HEK293 (cell line): ENCODE results near the gene ATPAF2.

ENCODE experiments used
- CTCF ChIA-PET: fragments of 350-600 bp; formaldehyde crosslinking; extraction: SDS; loops from one replicate; lab custom pipeline; 2021; ENCODE audit warnings: antibody characterized with exemption; lab: Yijun Ruan, JAX
- POLR2A ChIA-PET: fragments of 300-600 bp; formaldehyde crosslinking; extraction: SDS; loops from one replicate; lab custom pipeline; 2020; ENCODE audit warnings: antibody characterized with exemption, inconsistent platforms; lab: Yijun Ruan, JAX
- H3K27ac ChIP-seq: fragments of 200-500 bp; sonication (Bioruptor generic); 2 replicates; pipeline ENCODE4 v1.5.1; 2014; ENCODE audit warnings: low read depth, low read length, control low read depth, inconsistent platforms; ENCODE audit errors: extremely low read depth
- H3K36me3 ChIP-seq, 2 experiments: fragments of 200-500 bp in 1 of 2; sonication (Bioruptor generic) in 1 of 2; 1 replicate in 1 of 2; 2 replicates in 1 of 2; pipeline ENCODE4 v1.5.1; 2014 to 2017; ENCODE audit warnings: inconsistent platforms in 2 of 2, low read length in 2 of 2; ENCODE audit not compliant: control insufficient read depth in 2 of 2, insufficient read depth in 1 of 2
- H3K4me1 ChIP-seq: fragments of 200-500 bp; sonication (Bioruptor generic); 2 replicates; pipeline ENCODE4 v1.5.1; 2014; ENCODE audit warnings: mild to moderate bottlenecking, low read length, inconsistent platforms; ENCODE audit not compliant: control insufficient read depth, insufficient read depth
- H3K4me3 ChIP-seq: 2 replicates; pipeline ENCODE4 v1.5.1; 2011; ENCODE audit warnings: low read depth, mild to moderate bottlenecking, control low read depth, low read length, moderate library complexity
- H3K9me3 ChIP-seq: fragments of 200-500 bp; sonication (Bioruptor generic); 2 replicates; pipeline ENCODE4 v1.5.1; 2014; ENCODE audit warnings: low read depth, low read length, inconsistent platforms; ENCODE audit not compliant: control insufficient read depth, insufficient read depth
- HOXD13 ChIP-seq: sonication (generic); formaldehyde crosslinking; IDR thresholded peaks from 2 replicates; pipeline ENCODE4 v1.8.0; 2022; ENCODE audit warnings: missing genetic modification reagents, borderline replicate concordance
- PRDM1 ChIP-seq: fragments of 450-650 bp; formaldehyde crosslinking; IDR thresholded peaks from 2 replicates; pipeline ENCODE4; 2016; ENCODE audit warnings: missing biosample characterization, missing genetic modification characterization
- RBAK ChIP-seq: fragments of 450-650 bp; formaldehyde crosslinking; IDR thresholded peaks from 2 replicates; pipeline ENCODE4 v1.5.1; 2016; ENCODE audit warnings: missing biosample characterization, missing genetic modification characterization
- SCRT1 ChIP-seq: fragments of 450-650 bp; formaldehyde crosslinking; IDR thresholded peaks from 2 replicates; pipeline ENCODE4 v1.5.1; 2016; ENCODE audit warnings: missing biosample characterization, missing genetic modification characterization, borderline replicate concordance
- YY2 ChIP-seq: fragments of 450-650 bp; formaldehyde crosslinking; IDR thresholded peaks from 2 replicates; pipeline ENCODE4 v1.5.1; 2016; ENCODE audit warnings: missing biosample characterization, missing genetic modification characterization
- ZFHX2 ChIP-seq: fragments of 450-650 bp; formaldehyde crosslinking; conservative IDR thresholded peaks from 2 replicates; pipeline ENCODE4 v1.5.1; 2016; ENCODE audit warnings: missing biosample characterization, missing genetic modification characterization
- ZIC2 ChIP-seq: fragments of 450-650 bp; formaldehyde crosslinking; IDR thresholded peaks from 2 replicates; pipeline ENCODE4 v1.5.1; 2016; ENCODE audit warnings: missing biosample characterization, missing genetic modification characterization
- ZNF174 ChIP-seq: fragments of 450-650 bp; formaldehyde crosslinking; IDR thresholded peaks from 2 replicates; pipeline ENCODE4 v1.5.0; 2017; ENCODE audit warnings: missing biosample characterization, mild to moderate bottlenecking, missing genetic modification characterization
- ZNF239 ChIP-seq: fragments of 450-650 bp; formaldehyde crosslinking; IDR thresholded peaks from 2 replicates; pipeline ENCODE4 v1.5.1; 2016; ENCODE audit warnings: missing biosample characterization, missing genetic modification characterization
- ZNF274 ChIP-seq, 2 experiments: fragments of 200-500 bp in 1 of 2; fragments of 450-650 bp in 1 of 2; sonication (Bioruptor generic) in 1 of 2; formaldehyde crosslinking in 1 of 2; IDR thresholded peaks; 2 replicates each; pipeline versions ENCODE4 v1.5.1 to v1.6.1; 2014 to 2016; ENCODE audit warnings: borderline replicate concordance in 1 of 2, inconsistent platforms in 1 of 2, low read length in 1 of 2, missing biosample characterization in 1 of 2, missing genetic modification characterization in 1 of 2
- ZNF324 ChIP-seq: fragments of 450-650 bp; formaldehyde crosslinking; IDR thresholded peaks from 2 replicates; pipeline ENCODE4 v1.5.1; 2016; ENCODE audit warnings: missing biosample characterization, missing genetic modification characterization
- ZNF335 ChIP-seq: fragments of 450-650 bp; formaldehyde crosslinking; conservative IDR thresholded peaks from 2 replicates; pipeline ENCODE4 v1.5.1; 2016; ENCODE audit warnings: missing biosample characterization, missing genetic modification characterization
- ZNF37A ChIP-seq: fragments of 450-650 bp; IDR thresholded peaks from 2 replicates; pipeline ENCODE4 v1.5.1; 2018; ENCODE audit warnings: missing biosample characterization, missing genetic modification characterization
- ZNF544 ChIP-seq: fragments of 450-650 bp; formaldehyde crosslinking; IDR thresholded peaks from 2 replicates; pipeline ENCODE4 v1.5.0; 2017; ENCODE audit warnings: missing biosample characterization, missing genetic modification characterization
- TF ChIP-seq, protein P1 (sequence below): fragments of 450-650 bp; formaldehyde crosslinking; IDR thresholded peaks from 2 replicates; pipeline ENCODE4 v1.5.1; 2016; ENCODE audit warnings: missing biosample characterization, missing genetic modification characterization, borderline replicate concordance
- TF ChIP-seq, protein P2 (sequence below): fragments of 450-650 bp; formaldehyde crosslinking; IDR thresholded peaks from 2 replicates; pipeline ENCODE4 v1.5.1; 2017; ENCODE audit warnings: missing biosample characterization, missing genetic modification characterization
- TF ChIP-seq, protein P3 (sequence below): fragments of 450-650 bp; formaldehyde crosslinking; IDR thresholded peaks from 2 replicates; pipeline ENCODE4 v1.5.1; 2016; ENCODE audit warnings: missing biosample characterization, missing genetic modification characterization, low read depth

Gene ATPAF2

DNA sequence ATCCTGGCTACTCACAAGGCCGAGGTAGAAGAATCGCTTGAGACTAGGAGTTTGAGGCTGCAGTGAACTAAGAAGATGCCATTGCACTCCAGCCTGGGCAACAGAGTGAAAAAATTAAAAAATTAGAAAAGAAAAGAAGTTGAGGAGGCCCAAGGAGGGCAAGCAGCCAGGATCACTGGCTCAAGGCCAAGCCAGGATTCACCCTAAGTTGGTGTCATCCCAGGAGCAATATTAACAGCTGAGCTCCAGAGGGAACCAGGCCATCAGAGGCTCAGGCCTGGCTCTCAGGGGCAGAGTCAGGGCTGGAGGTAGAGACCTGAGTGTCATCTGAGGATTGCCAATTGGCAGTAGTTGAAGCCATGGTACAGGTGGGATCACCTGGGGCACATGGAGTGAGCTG lies 45.6 kb downstream of the ATPAF2 start:
- POLR2A ChIA-PET: no interaction called here
- CTCF ChIA-PET: interaction anchor here (1.2 to 1.6 kb wide), 2 partner anchors 10 to 102 kb away, joined by 3 to 6 read pairs; no protein-coding TSS in a partner anchor
- Histone ChIP-seq H3K36me3 (no peaks in the 10 kb centered on the region), H3K4me1 (no peaks in the 10 kb centered on the region), H3K4me3 (no peak overlapping the region), H3K9me3 (no peaks in the 10 kb centered on the region), H3K27ac (no peak overlapping the region)
- TF ChIP-seq, protein P1, sequence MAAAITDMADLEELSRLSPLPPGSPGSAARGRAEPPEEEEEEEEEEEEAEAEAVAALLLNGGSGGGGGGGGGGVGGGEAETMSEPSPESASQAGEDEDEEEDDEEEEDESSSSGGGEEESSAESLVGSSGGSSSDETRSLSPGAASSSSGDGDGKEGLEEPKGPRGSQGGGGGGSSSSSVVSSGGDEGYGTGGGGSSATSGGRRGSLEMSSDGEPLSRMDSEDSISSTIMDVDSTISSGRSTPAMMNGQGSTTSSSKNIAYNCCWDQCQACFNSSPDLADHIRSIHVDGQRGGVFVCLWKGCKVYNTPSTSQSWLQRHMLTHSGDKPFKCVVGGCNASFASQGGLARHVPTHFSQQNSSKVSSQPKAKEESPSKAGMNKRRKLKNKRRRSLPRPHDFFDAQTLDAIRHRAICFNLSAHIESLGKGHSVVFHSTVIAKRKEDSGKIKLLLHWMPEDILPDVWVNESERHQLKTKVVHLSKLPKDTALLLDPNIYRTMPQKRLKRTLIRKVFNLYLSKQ: no peak
- TF ChIP-seq ZNF174 (tag by site-specific recombination): no peak

DNA sequence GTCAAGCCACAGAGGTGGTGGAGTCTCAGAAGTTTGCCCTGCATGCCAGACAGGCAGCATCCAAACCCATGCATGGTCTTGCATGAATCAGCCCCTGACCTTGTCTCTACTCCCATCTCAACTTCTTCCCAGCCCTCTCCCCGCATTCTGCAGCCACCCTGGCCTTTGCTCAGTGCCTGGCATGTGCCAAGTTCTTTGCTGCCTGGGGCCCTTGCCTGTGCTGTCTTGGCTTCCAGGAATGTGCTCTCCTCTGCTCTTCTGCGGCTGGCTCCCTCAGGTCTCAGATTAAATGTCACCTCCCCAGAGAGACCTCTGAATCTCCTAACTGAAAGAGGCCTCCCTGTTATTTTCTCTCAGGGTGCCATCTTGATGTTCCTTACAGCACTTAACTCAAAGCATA lies 48.7 kb downstream of the ATPAF2 start:
- Histone ChIP-seq H3K27ac (no peak overlapping the region), H3K9me3 (no peaks in the 10 kb centered on the region), H3K4me3 (no peak overlapping the region), H3K36me3 (no peaks in the 10 kb centered on the region), H3K4me1 (no peaks in the 10 kb centered on the region)
- ChIA-PET POLR2A (no interaction called here), CTCF (no interaction called here)
- TF ChIP-seq ZNF335 (tag by site-specific recombination): no peak
- no peak for TF ChIP-seq ZNF324
- TF ChIP-seq ZNF239 (tag by site-specific recombination): no peak
- no peak for TF ChIP-seq ZNF274 (IDR thresholded peaks at IDR 0.05; ENCODE audit: low read length)
- TF ChIP-seq ZNF274 (tag by site-specific recombination; IDR thresholded peaks at IDR 0.05; ENCODE audit: borderline replicate concordance): no peak
- no peak for TF ChIP-seq HOXD13
- no peak for TF ChIP-seq PRDM1 (tag by site-specific recombination)

DNA sequence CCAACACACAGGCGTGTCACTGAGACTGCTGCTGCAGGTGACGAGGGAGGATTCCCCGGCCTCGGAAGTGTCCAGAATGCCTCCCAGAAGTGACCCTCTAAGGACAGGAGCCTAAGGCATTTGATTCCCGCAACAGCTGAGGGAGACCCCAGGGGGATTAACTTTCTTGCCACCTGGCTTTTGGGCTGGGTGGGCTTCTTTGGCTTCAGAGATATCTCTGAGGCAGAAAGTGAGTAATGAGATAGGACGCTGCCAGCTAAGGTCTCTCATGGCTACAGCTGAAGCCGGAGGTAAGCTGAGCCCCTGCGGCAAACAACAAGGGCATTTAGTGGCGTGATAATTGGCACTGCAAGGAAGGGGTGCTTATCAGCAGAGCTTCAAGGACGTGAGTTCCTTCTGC lies 49.4 kb downstream of the ATPAF2 start:
- POLR2A ChIA-PET: interaction anchor here (0.6 to 1.1 kb wide), 2 partner anchors 10 to 493 kb away, joined by 3 to 4 read pairs; partner anchors contain the start of gene RASD1
- Histone ChIP-seq H3K27ac (no peak overlapping the region), H3K4me1 (no peaks in the 10 kb centered on the region), H3K9me3 (no peaks in the 10 kb centered on the region), H3K36me3 (no peaks in the 10 kb centered on the region), H3K4me3 (no peak overlapping the region)
- CTCF ChIA-PET: no interaction called here
- TF ChIP-seq ZNF37A (tag by site-specific recombination) (no peak), RBAK (tag by site-specific recombination) (no peak)

DNA sequence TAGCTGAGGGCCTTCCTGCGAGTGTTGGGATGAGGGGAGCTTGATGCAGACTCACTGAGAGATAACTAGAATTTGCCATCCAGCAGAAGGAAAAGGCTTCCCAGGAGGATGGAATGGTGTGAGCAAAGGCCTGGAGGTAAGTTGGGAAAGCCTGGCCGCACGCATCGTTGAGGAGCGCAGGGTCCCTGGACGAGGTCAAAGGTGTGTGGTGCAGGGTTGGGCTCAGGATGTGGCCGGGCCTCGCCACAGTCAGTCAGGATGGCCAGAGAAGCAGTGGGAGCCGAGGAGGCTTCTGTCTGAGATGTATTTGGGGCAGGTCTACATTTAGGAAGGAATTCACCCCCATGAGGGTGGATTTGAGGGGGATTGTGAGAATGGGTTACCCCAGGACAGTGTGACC lies 49.9 kb downstream of the ATPAF2 start:
- Histone ChIP-seq H3K27ac (no peak overlapping the region), H3K36me3 (no peaks in the 10 kb centered on the region), H3K4me3 (no peak overlapping the region), H3K4me1 (no peaks in the 10 kb centered on the region), H3K9me3 (no peaks in the 10 kb centered on the region)
- POLR2A ChIA-PET: interaction anchor here (0.6 to 1.1 kb wide), 2 partner anchors 9 to 493 kb away, joined by 3 to 4 read pairs; partner anchors contain the start of gene RASD1
- CTCF ChIA-PET: no interaction called here
- TF ChIP-seq ZIC2 (tag by site-specific recombination) (no peak), SCRT1 (no peak), ZNF544 (tag by site-specific recombination) (no peak), YY2 (tag by site-specific recombination) (no peak), ZFHX2 (no peak)
- TF ChIP-seq, protein P2, sequence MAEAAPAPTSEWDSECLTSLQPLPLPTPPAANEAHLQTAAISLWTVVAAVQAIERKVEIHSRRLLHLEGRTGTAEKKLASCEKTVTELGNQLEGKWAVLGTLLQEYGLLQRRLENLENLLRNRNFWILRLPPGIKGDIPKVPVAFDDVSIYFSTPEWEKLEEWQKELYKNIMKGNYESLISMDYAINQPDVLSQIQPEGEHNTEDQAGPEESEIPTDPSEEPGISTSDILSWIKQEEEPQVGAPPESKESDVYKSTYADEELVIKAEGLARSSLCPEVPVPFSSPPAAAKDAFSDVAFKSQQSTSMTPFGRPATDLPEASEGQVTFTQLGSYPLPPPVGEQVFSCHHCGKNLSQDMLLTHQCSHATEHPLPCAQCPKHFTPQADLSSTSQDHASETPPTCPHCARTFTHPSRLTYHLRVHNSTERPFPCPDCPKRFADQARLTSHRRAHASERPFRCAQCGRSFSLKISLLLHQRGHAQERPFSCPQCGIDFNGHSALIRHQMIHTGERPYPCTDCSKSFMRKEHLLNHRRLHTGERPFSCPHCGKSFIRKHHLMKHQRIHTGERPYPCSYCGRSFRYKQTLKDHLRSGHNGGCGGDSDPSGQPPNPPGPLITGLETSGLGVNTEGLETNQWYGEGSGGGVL (tag by site-specific recombination): no peak
- TF ChIP-seq, protein P3, sequence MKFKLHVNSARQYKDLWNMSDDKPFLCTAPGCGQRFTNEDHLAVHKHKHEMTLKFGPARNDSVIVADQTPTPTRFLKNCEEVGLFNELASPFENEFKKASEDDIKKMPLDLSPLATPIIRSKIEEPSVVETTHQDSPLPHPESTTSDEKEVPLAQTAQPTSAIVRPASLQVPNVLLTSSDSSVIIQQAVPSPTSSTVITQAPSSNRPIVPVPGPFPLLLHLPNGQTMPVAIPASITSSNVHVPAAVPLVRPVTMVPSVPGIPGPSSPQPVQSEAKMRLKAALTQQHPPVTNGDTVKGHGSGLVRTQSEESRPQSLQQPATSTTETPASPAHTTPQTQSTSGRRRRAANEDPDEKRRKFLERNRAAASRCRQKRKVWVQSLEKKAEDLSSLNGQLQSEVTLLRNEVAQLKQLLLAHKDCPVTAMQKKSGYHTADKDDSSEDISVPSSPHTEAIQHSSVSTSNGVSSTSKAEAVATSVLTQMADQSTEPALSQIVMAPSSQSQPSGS (tag by site-specific recombination): no peak
- TF ChIP-seq, all 188 proteins: peak for 0
